Vagina (tissue), 2 donors: ENCODE measurements around the gene HOXD8.

ENCODE experiments used
- CTCF ChIP-seq, 3 experiments: fragments of 450-650 bp in 2 of 3; fragments of 200-600 bp in 1 of 3; sonication (generic) in 1 of 3; IDR thresholded peaks; one replicate each; pipeline ENCODE4 v1.5.1; 2017 to 2019; ENCODE audit warnings: antibody characterized with exemption in 3 of 3, mild to moderate bottlenecking in 2 of 3, moderate library complexity in 2 of 3
- POLR2A ChIP-seq, 2 donors: fragments of 450-650 bp; IDR thresholded peaks; one replicate each; pipeline ENCODE4 v1.6.1; 2017; ENCODE audit warnings: antibody characterized with exemption in 2 of 2, mild to moderate bottlenecking in 2 of 2, moderate library complexity in 2 of 2
- POLR2AphosphoS5 ChIP-seq, 2 donors: sonication (generic); formaldehyde crosslinking; IDR thresholded peaks; one replicate each; pipeline ENCODE4 v1.9.0; 2017; ENCODE audit warnings: antibody characterized with exemption in 2 of 2, mild to moderate bottlenecking in 2 of 2, low read depth in 1 of 2; ENCODE audit not compliant: insufficient read depth in 1 of 2

GRCh38 chr2:176169181-176169580 lies 39.7 kb downstream of the HOXD8 start:
- TF ChIP-seq POLR2AphosphoS5 (IDR thresholded peaks at IDR 0.05; ENCODE audit: insufficient read depth in 1 of 2, low read depth in 1 of 2) (no peak), CTCF (IDR thresholded peaks at IDR 0.05) (no peak), POLR2A (IDR thresholded peaks at IDR 0.05) (no peak)
